ENCODE results near the gene PPP5C.

- TF ChIP-seq CTCF (conservative IDR thresholded peaks at IDR 0.05; ENCODE audit: low read depth, low read length), result no peak
- no peak for TF ChIP-seq EZH2phosphoT487 (IDR thresholded peaks at IDR 0.05; ENCODE audit: borderline replicate concordance, low read length)
Observed at GRCh38 chr19:46392837-46393236, 46.0 kb downstream of the PPP5C start.

All from PC-3 (cell line).